ENCODE results near the gene SLC15A4. TPM values are rescaled to one million over a fixed set of nuclear protein-coding genes. Genes with fewer than 3 reads are reported as not detected.

SLC15A4 gene
- total RNA-seq, 1 donor from 2014 or later, result 30.0 TPM

DNA sequence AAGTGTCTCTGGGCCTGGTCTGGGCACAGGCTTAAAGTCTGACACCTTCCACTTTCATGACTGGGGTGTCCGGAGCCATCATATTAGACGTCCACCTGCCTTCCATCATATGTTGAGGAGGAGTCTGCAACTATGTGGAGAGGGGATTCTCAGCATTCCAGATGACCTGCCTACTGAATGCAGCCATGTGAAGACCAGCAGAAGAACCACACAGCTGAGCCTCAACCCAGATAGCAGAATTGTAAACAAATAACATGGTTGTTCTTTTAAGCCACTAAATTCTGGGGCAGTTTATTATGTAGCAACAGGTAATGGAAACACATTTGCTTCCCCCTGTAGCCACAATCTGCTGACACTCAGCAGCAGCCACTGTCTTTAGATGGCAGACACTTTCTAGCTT is 4.0 kb upstream of the SLC15A4 start:
- Histone ChIP-seq H3K27ac (no peak overlapping the region), H3K4me3 (no peak overlapping the region), H3K27me3 (ENCODE audit: low read depth) (no peaks in the 10 kb centered on the region), H3K4me1 (peaks cover 16% of the 10 kb centered on the region), H3K9me3 (no peaks in the 10 kb centered on the region), H3K36me3 (no peaks in the 10 kb centered on the region)
- intact Hi-C loops (cut with DNase I), result no loop called here
- TF ChIP-seq, protein P1, sequence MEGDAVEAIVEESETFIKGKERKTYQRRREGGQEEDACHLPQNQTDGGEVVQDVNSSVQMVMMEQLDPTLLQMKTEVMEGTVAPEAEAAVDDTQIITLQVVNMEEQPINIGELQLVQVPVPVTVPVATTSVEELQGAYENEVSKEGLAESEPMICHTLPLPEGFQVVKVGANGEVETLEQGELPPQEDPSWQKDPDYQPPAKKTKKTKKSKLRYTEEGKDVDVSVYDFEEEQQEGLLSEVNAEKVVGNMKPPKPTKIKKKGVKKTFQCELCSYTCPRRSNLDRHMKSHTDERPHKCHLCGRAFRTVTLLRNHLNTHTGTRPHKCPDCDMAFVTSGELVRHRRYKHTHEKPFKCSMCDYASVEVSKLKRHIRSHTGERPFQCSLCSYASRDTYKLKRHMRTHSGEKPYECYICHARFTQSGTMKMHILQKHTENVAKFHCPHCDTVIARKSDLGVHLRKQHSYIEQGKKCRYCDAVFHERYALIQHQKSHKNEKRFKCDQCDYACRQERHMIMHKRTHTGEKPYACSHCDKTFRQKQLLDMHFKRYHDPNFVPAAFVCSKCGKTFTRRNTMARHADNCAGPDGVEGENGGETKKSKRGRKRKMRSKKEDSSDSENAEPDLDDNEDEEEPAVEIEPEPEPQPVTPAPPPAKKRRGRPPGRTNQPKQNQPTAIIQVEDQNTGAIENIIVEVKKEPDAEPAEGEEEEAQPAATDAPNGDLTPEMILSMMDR (IDR thresholded peaks at IDR 0.05), result no peak
- DNase-seq (no peak), ATAC-seq (no peak)

DNA sequence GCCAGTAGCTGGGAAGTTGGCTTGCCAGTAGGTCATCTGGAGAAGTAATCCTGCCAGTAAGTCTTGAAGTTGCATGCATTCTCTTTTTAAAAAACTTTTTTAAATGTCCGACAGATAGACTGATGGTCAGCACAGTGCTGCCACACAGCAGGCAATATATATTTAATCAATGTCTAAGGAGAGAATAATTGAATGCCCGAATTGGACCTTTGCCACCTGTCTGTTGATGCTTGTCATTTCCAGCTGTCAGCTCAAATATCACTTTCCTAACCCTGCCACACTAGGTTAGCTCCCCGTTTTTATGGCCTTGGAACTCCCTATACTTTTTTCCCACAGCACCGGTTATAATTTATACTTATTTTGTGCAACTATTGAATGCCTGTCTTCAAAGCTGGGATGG is 2.1 kb upstream of the SLC15A4 start:
- no peaks in the 10 kb centered on the region for H3K36me3 ChIP-seq
- no peaks in the 10 kb centered on the region for H3K27me3 ChIP-seq (ENCODE audit: low read depth)
- DNase-seq (no peak), ATAC-seq (no peak)
- H3K9me3 ChIP-seq, result no peaks in the 10 kb centered on the region
- TF ChIP-seq, protein P1 (IDR thresholded peaks at IDR 0.05), result no peak
- H3K4me3 ChIP-seq, result no peak overlapping the region
- H3K4me1 ChIP-seq, result peaks cover 35% of the 10 kb centered on the region
- H3K27ac ChIP-seq, result no peak overlapping the region
- intact Hi-C loops (cut with DNase I), result no loop called here

DNA sequence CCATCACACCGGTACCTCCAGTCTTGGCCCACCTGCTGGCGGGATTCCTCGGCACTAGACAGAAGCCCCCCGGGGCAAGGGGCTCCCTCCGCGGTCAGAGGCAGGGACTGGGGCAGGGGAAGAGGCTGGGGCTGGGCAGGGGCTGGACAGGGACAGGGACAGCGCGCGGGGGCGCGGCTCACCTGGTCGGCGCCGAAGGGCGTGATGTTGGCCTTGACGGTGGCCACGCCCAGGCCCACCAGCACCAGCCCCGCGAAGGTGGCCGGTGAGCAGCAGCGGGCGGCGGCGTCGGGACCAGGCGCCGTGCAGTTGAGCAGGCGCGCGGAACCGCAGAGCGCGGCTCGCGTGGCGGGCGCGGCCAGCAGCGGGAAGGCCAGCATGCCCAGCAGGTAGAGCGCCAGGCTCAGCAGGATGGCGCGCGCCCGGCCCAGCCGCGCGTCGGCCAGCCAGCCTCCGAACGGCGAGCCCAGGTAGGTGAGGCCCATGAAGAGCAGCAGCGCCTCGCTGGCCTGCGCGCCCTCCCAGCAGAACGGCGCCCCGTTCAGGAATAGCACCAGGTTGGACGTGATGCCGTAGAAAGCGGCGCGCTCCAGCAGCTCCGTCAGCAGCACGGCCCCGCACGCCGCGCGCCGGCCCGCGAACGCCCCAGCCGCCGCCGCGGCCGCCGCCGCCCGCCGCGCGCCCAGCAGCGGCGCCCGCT is 392 bp downstream of the SLC15A4 start:
- H3K4me1 ChIP-seq, result peaks cover 39% of the 10 kb centered on the region

DNA sequence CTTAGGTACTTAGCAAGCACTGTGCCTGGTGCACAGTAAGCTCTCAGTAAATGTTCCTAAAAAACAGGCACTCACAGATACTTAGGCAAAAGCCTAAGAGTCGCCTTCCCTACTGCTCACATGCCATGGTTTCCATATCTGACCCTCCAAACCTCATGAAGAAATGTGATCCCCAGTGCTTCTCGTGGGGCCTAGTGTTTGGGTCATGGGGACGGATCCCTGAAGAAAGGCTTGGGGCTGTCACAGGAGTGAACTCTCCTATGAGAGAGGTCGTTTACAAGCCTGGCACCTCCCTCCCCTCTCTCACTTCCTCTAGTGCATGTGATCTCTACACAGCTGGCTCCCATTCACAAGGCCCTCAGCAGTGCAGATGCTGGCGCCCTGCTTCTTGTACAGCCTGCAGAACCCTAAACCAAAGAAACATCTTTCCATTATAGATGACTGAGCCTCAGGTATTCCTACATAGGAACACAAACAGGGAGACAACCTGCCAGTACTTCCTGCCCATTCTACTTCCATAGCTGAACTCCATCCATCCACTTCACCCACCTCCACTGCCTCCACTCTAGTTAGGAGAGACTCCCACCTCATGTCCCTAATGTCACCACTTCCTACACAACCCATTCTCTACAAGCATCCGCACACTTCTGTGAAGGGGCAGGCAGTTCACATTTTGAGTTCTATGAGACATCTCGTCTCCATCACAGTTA is 2.9 kb downstream of the SLC15A4 start:
- Histone ChIP-seq H3K27me3 (ENCODE audit: low read depth) (no peaks in the 10 kb centered on the region), H3K9me3 (no peaks in the 10 kb centered on the region), H3K27ac (peak overlapping the region; percentile 20), H3K4me1 (peaks cover 60% of the 10 kb centered on the region), H3K4me3 (no peak overlapping the region), H3K36me3 (no peaks in the 10 kb centered on the region)
- DNase-seq, result peak; percentile 73
- ATAC-seq, result peak; percentile 22 to 58
- intact Hi-C loops (cut with DNase I), result no loop called here
- TF ChIP-seq, protein P1 (IDR thresholded peaks at IDR 0.05), result no peak

More for the DNA sequence above, 392 bp downstream of the SLC15A4 start:
- TF ChIP-seq, protein P1 (IDR thresholded peaks at IDR 0.05), result no peak
- H3K36me3 ChIP-seq, result no peaks in the 10 kb centered on the region
- H3K9me3 ChIP-seq, result no peaks in the 10 kb centered on the region
- intact Hi-C loops (cut with DNase I), result no loop called here
- peak overlapping the region; percentile 92 for H3K27ac ChIP-seq
- H3K4me3 ChIP-seq, result peak overlapping the region; percentile 94
- peak; percentile 62 for DNase-seq
- peak; percentile 42 to 50 for ATAC-seq
- no peaks in the 10 kb centered on the region for H3K27me3 ChIP-seq (ENCODE audit: low read depth)

DNA sequence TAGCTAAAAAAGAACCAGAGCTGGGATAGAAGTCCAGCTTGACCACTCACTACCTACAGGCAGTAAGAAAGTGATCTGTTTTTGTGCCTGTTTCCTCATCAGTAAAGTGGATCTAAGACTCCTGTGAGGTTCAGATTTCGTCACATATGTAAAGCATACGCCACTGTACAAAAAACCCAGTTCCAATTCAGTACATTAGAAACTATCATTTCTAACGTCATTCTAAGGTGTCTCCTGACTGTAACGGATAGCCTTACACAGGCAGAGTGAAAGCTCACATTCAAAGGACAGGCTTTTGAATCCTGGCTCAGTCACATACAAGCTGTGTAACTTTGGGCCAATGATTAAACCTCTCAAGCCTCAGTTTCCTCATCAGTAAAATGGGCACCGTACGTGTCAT is 3.5 kb downstream of the SLC15A4 start:
- no peak overlapping the region for H3K4me3 ChIP-seq
- DNase-seq, result no peak
- intact Hi-C loops (cut with DNase I), result no loop called here
- H3K4me1 ChIP-seq, result peaks cover 60% of the 10 kb centered on the region
- ATAC-seq, result no peak
- no peaks in the 10 kb centered on the region for H3K27me3 ChIP-seq (ENCODE audit: low read depth)
- no peaks in the 10 kb centered on the region for H3K36me3 ChIP-seq
- H3K27ac ChIP-seq, result peak overlapping the region; percentile 20
- no peaks in the 10 kb centered on the region for H3K9me3 ChIP-seq
- TF ChIP-seq, protein P1 (IDR thresholded peaks at IDR 0.05), result no peak
